DOHH2 (cell line): ENCODE measurements around the gene ROR1.

Source experiments
- EZH2phosphoT487 ChIP-seq: fragments of 200-600 bp; sonication (generic); IDR thresholded peaks from 2 replicates; pipeline ENCODE4 v1.6.1; 2017; ENCODE audit warnings: borderline replicate concordance, mild to moderate bottlenecking, antibody characterized with exemption, low read length, moderate library complexity, mixed read lengths
- TF ChIP-seq, protein P1 (sequence below): fragments of 200-600 bp; sonication (generic); IDR thresholded peaks from one replicate; pipeline ENCODE4 v1.5.1; 2014; ENCODE audit warnings: antibody characterized with exemption, mild to moderate bottlenecking, low read depth, low read length; ENCODE audit not compliant: poor library complexity, severe bottlenecking

DNA sequence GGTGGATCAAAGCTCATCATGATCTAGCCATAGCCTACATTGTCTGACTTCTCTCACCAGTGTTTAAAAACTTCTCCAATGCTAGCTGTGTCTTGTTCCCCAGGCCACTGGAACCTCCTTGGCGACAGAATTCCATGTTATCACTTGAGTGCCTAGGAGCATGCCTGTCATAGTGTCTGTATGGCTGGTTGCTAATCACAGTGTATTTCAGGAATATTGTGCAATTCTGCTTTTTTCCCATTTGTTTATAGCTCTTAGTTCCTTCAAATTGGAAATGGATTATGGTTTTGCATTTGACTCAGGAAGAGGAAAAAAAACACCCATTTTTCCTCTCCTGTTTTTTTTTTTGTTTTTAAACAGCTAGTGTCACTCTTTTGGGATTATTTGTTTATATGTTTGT lies 25.5 kb downstream of the ROR1 start:
- TF ChIP-seq, protein P1, sequence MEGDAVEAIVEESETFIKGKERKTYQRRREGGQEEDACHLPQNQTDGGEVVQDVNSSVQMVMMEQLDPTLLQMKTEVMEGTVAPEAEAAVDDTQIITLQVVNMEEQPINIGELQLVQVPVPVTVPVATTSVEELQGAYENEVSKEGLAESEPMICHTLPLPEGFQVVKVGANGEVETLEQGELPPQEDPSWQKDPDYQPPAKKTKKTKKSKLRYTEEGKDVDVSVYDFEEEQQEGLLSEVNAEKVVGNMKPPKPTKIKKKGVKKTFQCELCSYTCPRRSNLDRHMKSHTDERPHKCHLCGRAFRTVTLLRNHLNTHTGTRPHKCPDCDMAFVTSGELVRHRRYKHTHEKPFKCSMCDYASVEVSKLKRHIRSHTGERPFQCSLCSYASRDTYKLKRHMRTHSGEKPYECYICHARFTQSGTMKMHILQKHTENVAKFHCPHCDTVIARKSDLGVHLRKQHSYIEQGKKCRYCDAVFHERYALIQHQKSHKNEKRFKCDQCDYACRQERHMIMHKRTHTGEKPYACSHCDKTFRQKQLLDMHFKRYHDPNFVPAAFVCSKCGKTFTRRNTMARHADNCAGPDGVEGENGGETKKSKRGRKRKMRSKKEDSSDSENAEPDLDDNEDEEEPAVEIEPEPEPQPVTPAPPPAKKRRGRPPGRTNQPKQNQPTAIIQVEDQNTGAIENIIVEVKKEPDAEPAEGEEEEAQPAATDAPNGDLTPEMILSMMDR, result no peak
- no peak for TF ChIP-seq EZH2phosphoT487
